Chondrocyte (in vitro differentiated cells): Measurements from ENCODE around the gene PLEKHO1. TPM values are rescaled to one million over a fixed set of nuclear protein-coding genes. Genes with fewer than 3 reads are reported as not detected.

Experiments used
- DNase-seq: peaks from one replicate; pipeline ENCODE4 v3.0.0; 2021; ENCODE audit warnings: mixed read lengths, low spot score
- H3K27ac Mint-ChIP-seq: one replicate; pipeline ENCODE4 v1.8.0; 2021; ENCODE audit warnings: mild to moderate bottlenecking, moderate library complexity, mixed read lengths; ENCODE audit not compliant: unreplicated experiment
- H3K27me3 Mint-ChIP-seq: 2 replicates; pipeline ENCODE4 v1.8.0; 2021; ENCODE audit warnings: low read depth, mixed read lengths
- H3K36me3 Mint-ChIP-seq: 2 replicates; pipeline ENCODE4 v1.8.0; 2021; ENCODE audit warnings: low read depth, mixed read lengths
- H3K4me1 Mint-ChIP-seq: 2 replicates; pipeline ENCODE4 v1.8.0; 2021; ENCODE audit warnings: low read depth, mild to moderate bottlenecking, mixed read lengths
- H3K4me3 Mint-ChIP-seq: one replicate; pipeline ENCODE4 v1.8.0; 2021; ENCODE audit warnings: mild to moderate bottlenecking, moderate library complexity, mixed read lengths; ENCODE audit not compliant: unreplicated experiment
- H3K9me3 Mint-ChIP-seq: 2 replicates; pipeline ENCODE4 v1.8.0; 2021; ENCODE audit warnings: low read depth, mixed read lengths
- CTCF ChIP-seq: fragments of 200-600 bp; sonication (generic); IDR thresholded peaks from 2 replicates; pipeline ENCODE4 v1.5.0; 2021; ENCODE audit warnings: antibody characterized with exemption, mild to moderate bottlenecking, moderate library complexity
- long read RNA-seq: library from polyadenylated mRNA; stranded (forward); transcript quantifications from one replicate; pipeline ENCODE4 v2.0.0, GENCODE V29; 2021
- total RNA-seq: library from RNA; stranded (reverse); gene quantifications from 3 replicates; pipeline ENCODE4 v1.2.1, GENCODE V29; 2021

Gene PLEKHO1, protein sequence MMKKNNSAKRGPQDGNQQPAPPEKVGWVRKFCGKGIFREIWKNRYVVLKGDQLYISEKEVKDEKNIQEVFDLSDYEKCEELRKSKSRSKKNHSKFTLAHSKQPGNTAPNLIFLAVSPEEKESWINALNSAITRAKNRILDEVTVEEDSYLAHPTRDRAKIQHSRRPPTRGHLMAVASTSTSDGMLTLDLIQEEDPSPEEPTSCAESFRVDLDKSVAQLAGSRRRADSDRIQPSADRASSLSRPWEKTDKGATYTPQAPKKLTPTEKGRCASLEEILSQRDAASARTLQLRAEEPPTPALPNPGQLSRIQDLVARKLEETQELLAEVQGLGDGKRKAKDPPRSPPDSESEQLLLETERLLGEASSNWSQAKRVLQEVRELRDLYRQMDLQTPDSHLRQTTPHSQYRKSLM
- total RNA-seq: 40.7 to 55.4 TPM (median 52.5 TPM) in 3 replicates
- long read RNA-seq, transcript PLEKHO1-201 (6 exons, 2,050 nt): major isoform, 97 of 119 reads
- long read RNA-seq, partial matches to known transcripts: 2 of 119 reads
- long read RNA-seq, other reads (novel, unspliced or antisense): 16 of 119 reads

- TF ChIP-seq CTCF: no peak
- Mint-ChIP-seq H3K36me3 (peaks cover 17% of the 10 kb centered on the region), H3K4me3 (peak within 1 kb of the TSS; percentile 91), H3K9me3 (no peaks in the 10 kb centered on the region), H3K4me1 (peaks cover 50% of the 10 kb centered on the region), H3K27me3 (no peaks in the 10 kb centered on the region), H3K27ac (peak within 1 kb of the TSS; percentile 92)
- DNase-seq: no peak
Observed at GRCh38 chr1:150149271-150150132, at the start of gene PLEKHO1. PLEKHO1 (plus strand) TSS chr1:150149916; CDS start chr1:150150258, 342 bp downstream.

DNA sequence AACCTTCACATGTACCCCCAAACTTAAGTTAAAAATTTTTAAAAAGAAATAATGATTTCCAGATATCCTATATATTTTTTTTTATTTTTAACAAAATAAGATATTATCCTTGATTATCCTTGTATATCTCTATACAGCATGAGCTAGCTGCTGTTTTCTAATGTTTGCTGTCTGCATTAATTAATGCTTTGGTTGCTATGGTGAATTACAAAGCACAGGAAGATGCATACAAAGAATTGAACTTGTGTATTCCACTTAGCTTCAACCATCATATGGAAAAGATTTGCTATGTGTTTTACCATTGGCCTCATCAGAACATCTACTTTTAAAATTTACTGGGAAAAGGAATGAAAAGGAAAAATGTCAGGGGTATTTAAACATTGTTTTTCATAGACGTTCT is 46.7 kb upstream of the PLEKHO1 start:
- peaks cover 30% of the 10 kb centered on the region for H3K36me3 Mint-ChIP-seq
- no peak overlapping the region for H3K27ac Mint-ChIP-seq
- H3K27me3 Mint-ChIP-seq: no peaks in the 10 kb centered on the region
- DNase-seq: no peak
- H3K4me1 Mint-ChIP-seq: peaks cover 3% of the 10 kb centered on the region
- no peak overlapping the region for H3K4me3 Mint-ChIP-seq
- H3K9me3 Mint-ChIP-seq: peaks cover 14% of the 10 kb centered on the region
- no peak for TF ChIP-seq CTCF

DNA sequence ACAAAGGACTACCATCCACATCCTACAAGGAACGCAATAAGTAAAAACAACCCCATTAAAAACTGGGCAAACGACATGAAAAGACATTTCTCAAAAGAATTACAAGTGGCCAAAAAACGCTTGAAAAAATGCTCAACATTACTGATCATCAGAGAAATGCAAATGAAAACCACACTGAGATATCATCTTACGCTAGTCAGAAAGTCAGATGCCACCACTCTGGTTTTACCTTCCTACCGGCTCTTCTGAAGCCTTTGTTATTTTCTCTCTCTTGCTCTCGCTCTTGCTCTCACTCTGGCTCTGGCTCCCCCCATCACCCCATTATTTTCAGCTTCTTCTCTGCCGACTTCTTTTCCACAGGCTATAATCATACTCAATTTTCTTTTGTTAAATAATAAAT is 43.4 kb upstream of the PLEKHO1 start:
- H3K4me3 Mint-ChIP-seq: no peak overlapping the region
- no peaks in the 10 kb centered on the region for H3K27me3 Mint-ChIP-seq
- no peak for TF ChIP-seq CTCF
- peaks cover 11% of the 10 kb centered on the region for H3K9me3 Mint-ChIP-seq
- peaks cover 3% of the 10 kb centered on the region for H3K4me1 Mint-ChIP-seq
- no peak for DNase-seq
- H3K27ac Mint-ChIP-seq: no peak overlapping the region
- peaks cover 18% of the 10 kb centered on the region for H3K36me3 Mint-ChIP-seq

GRCh38 chr1:150109586-150109985 is 40.1 kb upstream of the PLEKHO1 start:
- Mint-ChIP-seq H3K27ac (no peak overlapping the region), H3K4me1 (no peaks in the 10 kb centered on the region), H3K9me3 (peaks cover 15% of the 10 kb centered on the region), H3K27me3 (no peaks in the 10 kb centered on the region), H3K36me3 (peaks cover 26% of the 10 kb centered on the region), H3K4me3 (no peak overlapping the region)
- TF ChIP-seq CTCF: no peak
- DNase-seq: no peak

DNA sequence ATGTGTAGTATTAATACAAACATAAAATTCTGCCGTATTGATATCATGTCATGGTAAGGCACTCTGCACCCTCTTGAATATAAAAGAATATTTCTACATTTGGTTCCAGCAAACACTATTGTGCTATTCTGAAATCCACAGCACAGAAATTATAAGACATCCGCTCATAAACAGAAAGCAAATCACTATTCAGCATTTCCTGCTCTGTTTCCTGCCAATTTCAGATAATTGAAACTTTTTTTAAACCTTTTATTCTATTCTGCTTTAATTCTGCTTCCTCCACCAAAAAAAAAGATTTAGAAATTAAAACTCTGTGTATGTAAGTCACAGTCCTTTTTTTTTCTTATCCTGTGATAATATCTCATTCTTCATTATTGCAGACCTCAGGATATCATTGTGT is 39.6 kb upstream of the PLEKHO1 start:
- TF ChIP-seq CTCF: no peak
- Mint-ChIP-seq H3K4me3 (no peak overlapping the region), H3K4me1 (no peaks in the 10 kb centered on the region), H3K9me3 (peaks cover 15% of the 10 kb centered on the region), H3K27ac (no peak overlapping the region), H3K36me3 (peaks cover 26% of the 10 kb centered on the region), H3K27me3 (no peaks in the 10 kb centered on the region)
- DNase-seq: no peak
